Neural progenitor cell (in vitro differentiated cells): ENCODE results near the gene PTX4. TPM values are rescaled to one million over a fixed set of nuclear protein-coding genes. Genes with fewer than 3 reads are reported as not detected.

ENCODE experiments used
- DNase-seq: peaks from one replicate; pipeline ENCODE4 v3.0.0-alpha.2; 2016; ENCODE audit warnings: low spot score
- H2AFZ ChIP-seq: fragments of 200-600 bp; sonication (generic); replicated peaks from 2 replicates; pipeline ENCODE4 v1.6.1; 2016; ENCODE audit warnings: antibody characterized with exemption
- H3F3A ChIP-seq: fragments of 200-600 bp; sonication (generic); 2 replicates; pipeline ENCODE4 v1.6.1; 2016; ENCODE audit warnings: antibody characterized with exemption, low read depth
- H3K27ac ChIP-seq: fragments of 200-600 bp; sonication (generic); 2 replicates; pipeline ENCODE4 v1.5.1; 2016; ENCODE audit warnings: mild to moderate bottlenecking
- H3K27me3 ChIP-seq: fragments of 200-600 bp; sonication (generic); 2 replicates; pipeline ENCODE4 v1.6.1; 2016; ENCODE audit warnings: mild to moderate bottlenecking, moderate library complexity
- H3K36me3 ChIP-seq: fragments of 200-600 bp; sonication (generic); 2 replicates; pipeline ENCODE4 v1.5.1; 2016
- H3K4me1 ChIP-seq: fragments of 200-600 bp; sonication (generic); 2 replicates; pipeline ENCODE4 v1.6.1; 2016; ENCODE audit warnings: mixed run types
- H3K4me2 ChIP-seq: fragments of 200-600 bp; sonication (generic); 2 replicates; pipeline ENCODE4 v1.6.1; 2016
- H3K4me3 ChIP-seq: fragments of 200-600 bp; sonication (generic); 2 replicates; pipeline ENCODE4 v1.5.1; 2016
- H3K79me2 ChIP-seq: fragments of 200-600 bp; sonication (generic); 2 replicates; pipeline ENCODE4 v1.6.1; 2016; ENCODE audit warnings: low read depth
- H3K9ac ChIP-seq: fragments of 200-600 bp; sonication (generic); 2 replicates; pipeline ENCODE4 v1.6.1; 2016
- H3K9me3 ChIP-seq: fragments of 200-600 bp; sonication (generic); 2 replicates; pipeline ENCODE4 v1.5.1; 2016; ENCODE audit warnings: low read depth
- H4K20me1 ChIP-seq: fragments of 200-600 bp; sonication (generic); 2 replicates; pipeline ENCODE4 v1.6.1; 2016; ENCODE audit warnings: low read depth
- H3K27ac Mint-ChIP-seq: 3 replicates; pipeline ENCODE4 v1.8.0; 2021; ENCODE audit warnings: mixed read lengths
- H3K27me3 Mint-ChIP-seq: 2 replicates; pipeline ENCODE4 v1.8.0; 2022; ENCODE audit warnings: low read depth, mild to moderate bottlenecking, inconsistent platforms, moderate library complexity, mixed read lengths; ENCODE audit not compliant: insufficient read depth
- H3K36me3 Mint-ChIP-seq: 3 replicates; pipeline ENCODE4 v1.8.0; 2021; ENCODE audit warnings: mixed read lengths
- H3K4me1 Mint-ChIP-seq: 3 replicates; pipeline ENCODE4 v1.8.0; 2021; ENCODE audit warnings: mixed read lengths
- H3K4me3 Mint-ChIP-seq: 3 replicates; pipeline ENCODE4 v1.8.0; 2021; ENCODE audit warnings: mild to moderate bottlenecking, moderate library complexity, mixed read lengths
- H3K9me3 Mint-ChIP-seq: 3 replicates; pipeline ENCODE4 v1.8.0; 2020; ENCODE audit warnings: mixed read lengths
- CTCF ChIP-seq: fragments of 200-600 bp; sonication (generic); IDR thresholded peaks from 2 replicates; pipeline ENCODE4 v1.5.1; 2017; ENCODE audit warnings: antibody characterized with exemption, mild to moderate bottlenecking
- EZH2 ChIP-seq: fragments of 200-600 bp; sonication (generic); IDR thresholded peaks from 2 replicates; pipeline ENCODE4 v1.6.1; 2017; ENCODE audit warnings: antibody characterized with exemption, mild to moderate bottlenecking, moderate library complexity
- EZH2phosphoT487 ChIP-seq: fragments of 200-600 bp; sonication (generic); IDR thresholded peaks from 2 replicates; pipeline ENCODE4 v1.6.1; 2017; ENCODE audit warnings: antibody characterized with exemption
- total RNA-seq: library from RNA; depleted of rRNA; stranded (reverse); fragments of >200 nt; gene quantifications from 2 replicates; pipeline ENCODE4 v1.2.3, GENCODE V29; 2015; ENCODE audit warnings: low replicate concordance

The PTX4 gene
- total RNA-seq, 1 donor from 2014 or later = not detected

GRCh38 chr16:1531638-1531910 is 42.8 kb upstream of the PTX4 start:
- Histone ChIP-seq H2AFZ (no peak overlapping the region), H3K36me3 (no peaks in the 10 kb centered on the region), H3F3A (no peaks in the 10 kb centered on the region), H3K27ac (no peak overlapping the region), H3K4me1 (no peaks in the 10 kb centered on the region), H3K4me2 (no peak overlapping the region), H4K20me1 (no peaks in the 10 kb centered on the region), H3K9ac (no peak overlapping the region), H3K79me2 (no peaks in the 10 kb centered on the region), H3K9me3 (no peaks in the 10 kb centered on the region), H3K4me3 (no peak overlapping the region), H3K27me3 (no peaks in the 10 kb centered on the region)
- no peaks in the 10 kb centered on the region for H3K27me3 Mint-ChIP-seq
- H3K27ac Mint-ChIP-seq = no peak overlapping the region
- H3K9me3 Mint-ChIP-seq = no peaks in the 10 kb centered on the region
- H3K4me3 Mint-ChIP-seq = no peak overlapping the region
- peaks cover under 1% of the 10 kb centered on the region for H3K36me3 Mint-ChIP-seq
- TF ChIP-seq EZH2phosphoT487 (no peak), EZH2 (no peak), CTCF (no peak)
- DNase-seq = no peak
- H3K4me1 Mint-ChIP-seq = peaks cover 9% of the 10 kb centered on the region

DNA sequence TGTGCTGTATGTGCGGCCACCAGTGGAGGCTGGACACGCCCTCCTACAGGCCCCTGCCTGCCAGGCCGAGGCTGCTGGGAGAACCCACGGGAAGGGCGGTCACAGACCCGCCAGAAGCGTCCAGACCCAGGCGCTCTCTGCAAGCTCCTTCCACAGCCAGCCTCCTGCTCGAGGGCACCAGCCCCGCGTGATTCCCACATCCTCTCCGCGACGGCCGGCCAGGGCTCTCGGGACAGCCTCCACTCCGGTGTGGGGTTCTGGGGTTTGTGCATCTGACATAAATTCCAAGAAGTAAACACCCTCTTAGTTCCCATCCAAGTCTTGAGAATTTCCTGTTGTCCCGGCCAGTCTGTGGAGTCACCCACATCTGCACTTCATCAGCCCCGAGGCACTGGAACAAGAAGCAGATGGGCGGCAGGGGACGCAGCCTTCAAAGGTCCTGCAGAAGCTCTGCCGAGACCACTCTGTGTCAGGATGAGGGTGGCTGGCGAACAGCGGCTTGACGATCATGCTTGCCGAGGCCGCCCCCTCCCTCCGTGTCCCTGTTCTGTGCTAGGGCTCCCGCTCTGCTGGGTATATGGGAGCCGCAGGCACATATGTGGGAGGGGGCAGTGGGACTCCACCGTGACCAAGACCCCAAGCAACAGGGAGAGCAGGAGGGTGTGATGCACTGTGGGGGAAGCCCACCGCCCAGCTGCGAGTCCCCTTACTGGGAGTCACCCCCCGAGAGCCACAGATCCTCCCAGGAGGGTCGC is 42.3 kb upstream of the PTX4 start:
- Mint-ChIP-seq H3K36me3 (no peaks in the 10 kb centered on the region), H3K9me3 (no peaks in the 10 kb centered on the region), H3K4me1 (peaks cover 8% of the 10 kb centered on the region), H3K4me3 (no peak overlapping the region), H3K27ac (no peak overlapping the region), H3K27me3 (no peaks in the 10 kb centered on the region)
- no peaks in the 10 kb centered on the region for H3K4me1 ChIP-seq
- H3K4me3 ChIP-seq = no peak overlapping the region
- no peaks in the 10 kb centered on the region for H3F3A ChIP-seq
- H3K4me2 ChIP-seq = no peak overlapping the region
- no peaks in the 10 kb centered on the region for H3K27me3 ChIP-seq
- H3K9ac ChIP-seq = no peak overlapping the region
- no peak for DNase-seq
- no peaks in the 10 kb centered on the region for H3K79me2 ChIP-seq
- H3K27ac ChIP-seq = no peak overlapping the region
- no peaks in the 10 kb centered on the region for H3K9me3 ChIP-seq
- H4K20me1 ChIP-seq = no peaks in the 10 kb centered on the region
- no peaks in the 10 kb centered on the region for H3K36me3 ChIP-seq
- TF ChIP-seq EZH2phosphoT487 (no peak), CTCF (no peak), EZH2 (no peak)
- no peak overlapping the region for H2AFZ ChIP-seq

DNA sequence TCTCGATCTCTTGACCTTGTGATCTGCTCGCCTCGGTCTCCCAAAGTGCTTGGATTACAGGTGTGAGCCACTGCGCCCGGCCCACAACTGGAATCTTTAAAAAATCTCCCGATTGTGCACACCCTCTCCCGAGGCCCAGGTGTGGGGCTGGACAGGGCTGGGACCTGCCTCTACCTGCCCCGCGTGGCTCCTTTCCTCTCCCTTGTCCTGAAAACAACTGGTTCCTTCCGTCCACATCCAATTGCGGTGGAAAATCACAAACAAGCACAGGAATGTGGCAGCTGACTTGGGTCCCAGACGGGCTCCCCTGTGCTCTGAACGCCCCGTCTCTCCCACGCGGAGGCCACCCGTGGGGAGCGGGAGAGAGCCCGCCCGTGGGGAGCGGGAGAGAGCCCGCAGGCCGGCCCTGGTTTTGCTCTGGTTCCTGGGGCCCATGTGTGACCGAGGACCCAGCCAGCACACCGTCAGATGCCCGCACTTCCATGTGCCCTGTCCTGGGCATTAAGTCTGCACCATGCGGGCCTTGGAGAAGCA is 41.7 kb upstream of the PTX4 start:
- Histone ChIP-seq H4K20me1 (no peaks in the 10 kb centered on the region), H3K4me1 (no peaks in the 10 kb centered on the region), H3K4me3 (no peak overlapping the region), H3K79me2 (no peaks in the 10 kb centered on the region), H3K36me3 (no peaks in the 10 kb centered on the region), H3K9ac (no peak overlapping the region), H3K27me3 (no peaks in the 10 kb centered on the region), H3K9me3 (no peaks in the 10 kb centered on the region), H3K27ac (no peak overlapping the region), H3K4me2 (no peak overlapping the region), H2AFZ (no peak overlapping the region), H3F3A (no peaks in the 10 kb centered on the region)
- DNase-seq = no peak
- H3K36me3 Mint-ChIP-seq = no peaks in the 10 kb centered on the region
- no peaks in the 10 kb centered on the region for H3K9me3 Mint-ChIP-seq
- peaks cover 8% of the 10 kb centered on the region for H3K4me1 Mint-ChIP-seq
- H3K27ac Mint-ChIP-seq = no peak overlapping the region
- H3K27me3 Mint-ChIP-seq = no peaks in the 10 kb centered on the region
- peak overlapping the region; percentile 33 for H3K4me3 Mint-ChIP-seq
- TF ChIP-seq EZH2phosphoT487 = no peak
- no peak for TF ChIP-seq EZH2
- no peak for TF ChIP-seq CTCF
